Astrocyte of the spinal cord (primary cell): ENCODE results near the gene GEMIN5.

Experiments used
- DNase-seq: peaks from one replicate; pipeline ENCODE4 v3.0.0; 2011; ENCODE audit warnings: low read depth, low spot score
- H3K4me3 ChIP-seq: 2 replicates; pipeline ENCODE4 v1.5.1; 2011; ENCODE audit warnings: low read depth, mild to moderate bottlenecking, low read length, moderate library complexity
- in situ Hi-C: cut with HindIII; loops from 2 replicates; pipeline ENCODE4 v1.10.0; 2017; ENCODE audit warnings: low sequenced_read_pairs
- TF ChIP-seq, protein P1 (sequence below): IDR thresholded peaks from 2 replicates; pipeline ENCODE4 v1.5.1; 2012; ENCODE audit warnings: low read depth, mild to moderate bottlenecking, low read length, inconsistent platforms

The GEMIN5 gene

DNA sequence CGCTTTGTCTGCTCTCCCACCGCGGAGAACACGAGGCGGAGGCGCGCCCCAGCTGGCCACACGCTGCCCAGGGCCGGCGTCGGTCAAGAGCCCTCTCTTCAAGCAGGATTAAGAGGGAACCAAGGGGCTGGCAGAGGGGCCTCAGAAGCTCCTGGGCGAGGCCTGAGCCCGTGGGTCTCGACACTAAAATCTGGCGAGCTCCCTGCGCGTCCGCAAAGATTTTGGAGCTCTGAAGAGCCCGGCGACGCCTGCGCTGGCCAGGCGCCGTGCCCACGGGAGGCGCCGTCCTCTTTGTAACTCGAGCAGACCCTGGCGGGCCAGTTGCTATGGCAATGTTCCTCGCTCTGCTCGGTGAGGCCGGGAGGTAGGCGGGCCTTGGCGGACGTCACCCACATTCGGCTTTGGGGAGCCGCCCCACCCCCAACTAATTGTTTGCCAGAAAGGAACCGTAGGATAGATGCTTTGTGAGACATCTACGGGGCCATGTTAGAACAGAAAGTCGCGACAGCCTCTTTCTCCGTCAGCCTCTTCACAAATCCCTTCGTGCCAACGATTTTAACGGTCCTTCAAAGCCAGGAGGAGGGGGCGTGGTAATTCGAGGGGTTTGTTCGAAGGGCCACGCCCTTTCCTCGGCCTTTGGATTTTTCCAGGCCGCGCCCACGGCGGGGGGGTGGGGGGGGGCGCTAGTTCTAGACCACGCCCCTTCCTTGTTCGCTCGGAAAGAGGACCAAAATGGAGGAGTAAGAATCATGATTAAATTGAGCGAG, 80.3 kb downstream of the GEMIN5 start:
- in situ Hi-C loops = no loop called here
- TF ChIP-seq, protein P1, sequence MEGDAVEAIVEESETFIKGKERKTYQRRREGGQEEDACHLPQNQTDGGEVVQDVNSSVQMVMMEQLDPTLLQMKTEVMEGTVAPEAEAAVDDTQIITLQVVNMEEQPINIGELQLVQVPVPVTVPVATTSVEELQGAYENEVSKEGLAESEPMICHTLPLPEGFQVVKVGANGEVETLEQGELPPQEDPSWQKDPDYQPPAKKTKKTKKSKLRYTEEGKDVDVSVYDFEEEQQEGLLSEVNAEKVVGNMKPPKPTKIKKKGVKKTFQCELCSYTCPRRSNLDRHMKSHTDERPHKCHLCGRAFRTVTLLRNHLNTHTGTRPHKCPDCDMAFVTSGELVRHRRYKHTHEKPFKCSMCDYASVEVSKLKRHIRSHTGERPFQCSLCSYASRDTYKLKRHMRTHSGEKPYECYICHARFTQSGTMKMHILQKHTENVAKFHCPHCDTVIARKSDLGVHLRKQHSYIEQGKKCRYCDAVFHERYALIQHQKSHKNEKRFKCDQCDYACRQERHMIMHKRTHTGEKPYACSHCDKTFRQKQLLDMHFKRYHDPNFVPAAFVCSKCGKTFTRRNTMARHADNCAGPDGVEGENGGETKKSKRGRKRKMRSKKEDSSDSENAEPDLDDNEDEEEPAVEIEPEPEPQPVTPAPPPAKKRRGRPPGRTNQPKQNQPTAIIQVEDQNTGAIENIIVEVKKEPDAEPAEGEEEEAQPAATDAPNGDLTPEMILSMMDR = peak; percentile 1
- peak overlapping the region; percentile 93 for H3K4me3 ChIP-seq
- peak; percentile 99 for DNase-seq

DNA sequence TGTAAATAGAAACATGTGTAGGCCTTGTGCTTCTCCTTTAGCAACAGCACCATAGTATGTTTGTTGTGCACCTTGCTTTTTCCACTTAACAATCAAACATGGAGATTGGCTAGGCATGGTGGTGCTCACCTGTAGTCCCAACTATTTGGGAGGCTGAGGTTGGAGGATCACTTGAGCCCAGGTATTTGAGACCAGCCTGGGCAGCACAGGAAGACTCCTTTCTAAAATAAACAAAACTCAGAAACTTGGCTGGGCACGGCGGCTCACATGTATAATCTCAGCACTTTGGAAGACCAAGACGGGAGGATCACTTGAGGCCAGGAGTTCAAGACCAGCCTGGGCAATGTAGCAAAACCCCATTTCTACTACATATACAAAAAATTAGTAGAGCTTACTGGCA, 86.7 kb downstream of the GEMIN5 start:
- no peak for DNase-seq
- TF ChIP-seq, protein P1 = no peak
- H3K4me3 ChIP-seq = no peak overlapping the region
- in situ Hi-C loops = no loop called here

DNA sequence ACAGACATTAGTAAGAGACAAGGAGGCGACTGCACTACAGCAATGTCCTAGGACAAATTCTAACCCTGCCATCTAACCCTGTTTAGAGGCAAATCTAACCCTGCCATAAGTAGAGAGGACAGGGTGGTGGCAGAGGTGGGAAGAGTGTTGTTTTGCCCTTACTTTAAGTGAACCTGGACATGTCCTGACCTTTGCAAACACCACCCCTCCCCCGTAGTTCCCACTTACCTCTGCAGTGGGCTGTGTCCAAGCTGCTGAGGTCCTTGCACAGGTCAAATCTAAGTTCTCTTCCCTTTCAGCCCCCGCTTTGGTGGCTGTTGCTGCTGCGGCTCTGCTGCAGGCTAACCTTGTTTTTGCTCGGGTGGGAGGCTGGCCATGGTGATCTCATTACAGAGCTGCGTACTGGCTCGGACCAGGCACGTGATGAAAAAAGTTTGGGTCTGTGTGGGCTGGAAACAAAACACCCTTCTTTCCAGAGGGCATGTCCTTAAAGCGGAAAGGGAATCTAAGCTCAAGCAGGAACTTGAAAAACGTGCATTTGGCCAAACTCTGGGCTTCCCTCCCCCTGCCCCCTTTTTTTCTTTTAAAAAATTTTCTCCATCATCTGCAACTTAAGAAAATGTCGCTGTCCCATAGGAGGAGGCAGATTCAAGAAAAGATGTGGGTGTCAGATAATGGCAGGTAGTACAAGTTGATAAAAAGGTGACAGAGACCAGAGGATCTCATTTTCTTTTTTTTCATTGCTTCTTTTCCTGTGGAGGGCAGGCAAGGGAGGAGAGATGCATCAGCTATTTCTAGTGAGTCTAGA, 87.6 kb downstream of the GEMIN5 start, which contains the start of gene FAXDC2:
TSS of gene FAXDC2 (minus strand) at position 349 of the 808 bp plus-strand sequence. CDS start 12,425 bp downstream, outside the sequence.
- in situ Hi-C loops = no loop called here
- peak; percentile 87 for DNase-seq
- TF ChIP-seq, protein P1 = no peak
- H3K4me3 ChIP-seq = peak within 1 kb of the TSS; percentile 67

DNA sequence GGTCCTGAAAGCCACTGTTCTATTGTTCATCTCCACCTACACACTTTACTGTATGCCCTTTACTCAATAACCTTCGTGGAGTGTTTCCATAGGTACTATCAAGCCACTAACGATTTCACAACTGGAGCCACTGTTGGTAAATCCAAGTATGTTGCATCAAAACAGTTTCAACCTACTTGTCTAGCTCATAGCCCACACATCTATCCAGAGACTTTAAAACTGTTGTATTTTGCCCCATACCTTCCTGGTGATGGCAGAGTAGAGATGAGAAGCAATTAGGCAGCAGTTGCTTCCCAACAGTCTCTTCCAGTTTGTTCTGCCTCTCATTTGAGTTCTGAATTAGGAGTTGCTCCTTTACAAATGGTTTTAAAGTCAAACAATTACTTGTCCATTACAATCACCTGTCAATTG, 88.2 kb downstream of the GEMIN5 start:
- H3K4me3 ChIP-seq = peak overlapping the region; percentile 67
- in situ Hi-C loops = no loop called here
- TF ChIP-seq, protein P1 = no peak
- no peak for DNase-seq

DNA sequence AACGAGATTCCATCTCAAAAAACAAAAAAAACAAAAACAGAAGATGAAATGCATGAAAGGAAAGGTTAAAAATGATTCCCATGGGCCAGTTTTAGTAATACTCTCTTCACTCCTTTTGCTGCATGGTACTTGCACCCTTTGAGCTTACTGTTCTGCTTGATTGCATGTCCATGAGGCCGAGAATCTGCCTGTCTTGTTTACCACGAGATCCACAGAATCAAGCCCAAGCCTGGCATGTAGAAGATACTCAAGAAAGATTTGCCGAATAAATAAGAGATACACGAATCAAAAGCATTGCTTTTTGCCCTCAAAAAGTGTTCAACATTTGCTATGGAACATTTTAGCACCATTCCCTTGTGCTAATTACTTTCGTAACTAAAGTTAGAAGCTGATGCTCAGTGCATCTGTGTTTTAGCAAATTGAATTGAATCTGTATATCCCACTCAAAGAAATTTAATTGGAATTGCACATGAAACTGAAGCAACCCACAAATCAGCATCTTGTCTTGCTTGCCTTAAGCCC, 88.7 kb downstream of the GEMIN5 start:
- peak overlapping the region; percentile 67 for H3K4me3 ChIP-seq
- TF ChIP-seq, protein P1 = no peak
- no peak for DNase-seq
- in situ Hi-C loops = no loop called here

DNA sequence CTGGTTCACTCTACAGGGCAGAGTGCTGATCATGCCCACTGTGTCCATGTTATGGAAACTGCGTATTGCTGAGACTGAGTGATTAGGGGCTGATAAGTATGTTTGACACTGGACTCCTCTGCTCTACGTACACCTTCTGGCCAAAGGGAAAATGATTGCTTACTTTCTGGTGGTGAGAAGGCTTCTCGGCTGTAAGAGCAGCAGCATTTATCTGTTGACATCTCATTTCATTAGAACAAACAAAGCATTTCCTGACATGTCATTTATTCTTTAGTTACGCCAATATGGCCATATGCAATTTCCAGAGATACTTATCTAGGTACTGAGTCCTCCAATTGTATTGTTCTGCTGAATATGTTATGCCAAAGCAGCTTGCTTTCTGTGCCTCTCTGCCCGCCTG, 93.2 kb downstream of the GEMIN5 start:
- in situ Hi-C loops = no loop called here
- TF ChIP-seq, protein P1 = no peak
- no peak overlapping the region for H3K4me3 ChIP-seq

More for the DNA sequence above, 93.2 kb downstream of the GEMIN5 start:
- no peak for DNase-seq
